Measurements from ENCODE around the gene TRERF1. TPM values are rescaled to one million over a fixed set of nuclear protein-coding genes. Genes with fewer than 3 reads are reported as not detected.

TRERF1 gene
- total RNA-seq, 1 donor from 2014 or later, result 20.6 TPM

DNA sequence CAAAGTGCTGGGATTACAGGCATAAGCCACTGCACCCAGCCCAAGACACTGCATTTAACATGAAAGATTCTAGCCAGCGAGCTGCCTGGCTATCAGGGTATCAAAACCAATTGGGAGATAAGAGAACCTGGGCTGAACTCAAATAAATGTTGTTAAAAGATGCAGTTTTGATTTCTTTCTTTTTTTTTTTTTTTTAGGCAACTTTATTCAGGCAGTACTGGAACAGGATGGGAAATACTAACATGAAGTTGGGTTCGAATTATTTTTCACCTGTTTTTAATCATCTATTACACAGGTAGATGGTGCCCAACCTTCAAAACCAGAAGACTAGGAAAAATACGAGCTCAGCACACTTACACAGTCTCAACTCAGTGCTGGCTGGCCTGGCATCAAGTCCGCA lies 63.7 kb downstream of the TRERF1 start:
- Histone ChIP-seq H3K4me3 (no peak overlapping the region), H3K36me3 (no peaks in the 10 kb centered on the region), H3K4me1 (peaks cover 36% of the 10 kb centered on the region), H3K9me3 (no peaks in the 10 kb centered on the region), H3K27ac (no peak overlapping the region), H3K27me3 (no peaks in the 10 kb centered on the region)
- TF ChIP-seq, protein P1, sequence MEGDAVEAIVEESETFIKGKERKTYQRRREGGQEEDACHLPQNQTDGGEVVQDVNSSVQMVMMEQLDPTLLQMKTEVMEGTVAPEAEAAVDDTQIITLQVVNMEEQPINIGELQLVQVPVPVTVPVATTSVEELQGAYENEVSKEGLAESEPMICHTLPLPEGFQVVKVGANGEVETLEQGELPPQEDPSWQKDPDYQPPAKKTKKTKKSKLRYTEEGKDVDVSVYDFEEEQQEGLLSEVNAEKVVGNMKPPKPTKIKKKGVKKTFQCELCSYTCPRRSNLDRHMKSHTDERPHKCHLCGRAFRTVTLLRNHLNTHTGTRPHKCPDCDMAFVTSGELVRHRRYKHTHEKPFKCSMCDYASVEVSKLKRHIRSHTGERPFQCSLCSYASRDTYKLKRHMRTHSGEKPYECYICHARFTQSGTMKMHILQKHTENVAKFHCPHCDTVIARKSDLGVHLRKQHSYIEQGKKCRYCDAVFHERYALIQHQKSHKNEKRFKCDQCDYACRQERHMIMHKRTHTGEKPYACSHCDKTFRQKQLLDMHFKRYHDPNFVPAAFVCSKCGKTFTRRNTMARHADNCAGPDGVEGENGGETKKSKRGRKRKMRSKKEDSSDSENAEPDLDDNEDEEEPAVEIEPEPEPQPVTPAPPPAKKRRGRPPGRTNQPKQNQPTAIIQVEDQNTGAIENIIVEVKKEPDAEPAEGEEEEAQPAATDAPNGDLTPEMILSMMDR (IDR thresholded peaks at IDR 0.05), result no peak
- TF ChIP-seq POLR2AphosphoS5 (IDR thresholded peaks at IDR 0.05; ENCODE audit: insufficient read depth in 1 of 2, low read depth in 1 of 2), result no peak
- intact Hi-C loops (cut with DNase I), result no loop called here
- DNase-seq (ENCODE audit: extremely low spot score in 2 of 2), result no peak

DNA sequence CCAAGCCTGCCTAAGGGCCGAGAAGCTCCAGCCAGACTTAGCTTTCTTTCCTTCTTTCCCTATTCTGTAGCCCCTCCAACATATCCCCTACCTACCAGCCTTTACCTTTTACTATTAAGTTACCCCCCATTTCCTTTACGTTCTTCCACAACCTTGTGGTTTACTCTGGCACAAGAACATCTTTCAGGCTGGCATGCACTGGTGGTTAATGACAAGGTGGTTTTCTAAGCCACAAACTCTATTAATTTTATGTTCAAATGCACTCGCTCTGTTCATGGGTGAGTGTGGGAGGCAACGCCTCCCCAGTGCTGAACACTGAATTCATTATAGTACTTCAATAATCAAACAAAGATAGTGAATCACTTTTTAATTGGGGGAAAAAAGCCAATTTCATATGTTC lies 64.4 kb downstream of the TRERF1 start:
- H3K4me3 ChIP-seq, result no peak overlapping the region
- DNase-seq (ENCODE audit: extremely low spot score in 2 of 2), result no peak
- no peak overlapping the region for H3K27ac ChIP-seq
- no peaks in the 10 kb centered on the region for H3K9me3 ChIP-seq
- no peaks in the 10 kb centered on the region for H3K36me3 ChIP-seq
- no peak for TF ChIP-seq POLR2AphosphoS5 (IDR thresholded peaks at IDR 0.05; ENCODE audit: insufficient read depth in 1 of 2, low read depth in 1 of 2)
- TF ChIP-seq POLR2A (IDR thresholded peaks at IDR 0.05), result no peak
- TF ChIP-seq, protein P1 (IDR thresholded peaks at IDR 0.05), result no peak
- H3K4me1 ChIP-seq, result peaks cover 36% of the 10 kb centered on the region
- H3K27me3 ChIP-seq, result no peaks in the 10 kb centered on the region
- intact Hi-C loops (cut with DNase I), result no loop called here

DNA sequence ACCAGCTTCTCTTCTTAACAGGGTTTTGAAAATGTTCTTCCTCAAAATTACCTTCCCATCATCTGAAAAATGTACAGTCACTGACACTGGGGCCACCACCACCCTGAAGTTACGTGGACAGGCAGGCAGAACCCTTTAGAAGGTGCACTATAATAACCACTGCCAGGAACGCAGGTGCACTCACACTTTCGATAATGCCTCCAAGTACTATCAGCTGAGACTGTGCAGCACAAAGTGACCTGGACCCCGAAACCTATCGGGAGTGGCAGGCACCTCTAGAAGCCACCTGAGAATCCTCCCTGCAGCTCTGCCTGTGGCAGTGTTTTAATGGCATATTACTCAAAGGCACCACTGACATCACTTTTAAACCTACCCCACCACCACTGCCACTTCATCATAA lies 66.4 kb downstream of the TRERF1 start:
- H3K27me3 ChIP-seq, result no peaks in the 10 kb centered on the region
- no peak overlapping the region for H3K27ac ChIP-seq
- peaks cover 30% of the 10 kb centered on the region for H3K4me1 ChIP-seq
- no peak overlapping the region for H3K4me3 ChIP-seq
- H3K36me3 ChIP-seq, result no peaks in the 10 kb centered on the region
- no peaks in the 10 kb centered on the region for H3K9me3 ChIP-seq
- no peak for DNase-seq (ENCODE audit: extremely low spot score in 2 of 2)
- TF ChIP-seq POLR2A (IDR thresholded peaks at IDR 0.05) (no peak), POLR2AphosphoS5 (IDR thresholded peaks at IDR 0.05; ENCODE audit: insufficient read depth in 1 of 2, low read depth in 1 of 2) (no peak)
- TF ChIP-seq, protein P1 (IDR thresholded peaks at IDR 0.05), result no peak
- intact Hi-C loops (cut with DNase I), result no loop called here

DNA sequence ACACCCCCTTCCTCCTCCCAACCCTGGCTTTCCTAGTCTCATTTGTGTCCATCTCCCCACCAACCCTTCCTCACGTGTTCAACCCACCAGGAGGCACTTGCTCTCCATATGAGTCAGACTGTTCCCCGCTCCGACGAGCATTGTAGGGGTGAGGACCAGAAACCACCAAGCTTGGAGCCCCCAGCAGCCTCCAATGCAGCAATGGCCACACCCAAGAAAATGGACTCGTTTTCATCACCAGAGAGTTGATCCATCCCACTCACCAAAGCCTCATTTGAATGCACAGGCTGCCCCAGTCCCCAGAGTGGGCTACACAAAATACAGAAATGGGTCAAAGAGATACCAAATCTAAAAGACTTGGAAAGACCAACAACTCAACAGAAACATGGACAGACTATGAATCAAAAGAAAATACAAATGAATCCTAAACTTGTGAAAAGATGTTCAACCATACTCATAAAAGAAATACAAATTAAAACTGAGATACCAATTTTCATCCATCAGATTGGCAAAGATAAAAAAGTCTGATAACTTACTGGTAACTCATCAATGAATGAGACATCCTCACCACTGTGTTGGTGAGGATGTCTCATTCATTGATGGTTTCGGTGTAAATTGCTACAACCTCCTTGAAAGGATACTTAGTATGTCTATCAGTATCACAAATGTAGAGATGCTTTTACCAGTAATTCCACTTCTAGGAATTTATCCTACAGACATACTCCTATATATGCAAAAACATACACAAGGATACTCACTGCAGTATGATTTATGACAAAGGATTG lies 68.1 kb downstream of the TRERF1 start:
- TF ChIP-seq POLR2A (IDR thresholded peaks at IDR 0.05) (no peak), POLR2AphosphoS5 (IDR thresholded peaks at IDR 0.05; ENCODE audit: insufficient read depth in 1 of 2, low read depth in 1 of 2) (no peak)
- TF ChIP-seq, protein P1 (IDR thresholded peaks at IDR 0.05), result no peak
- intact Hi-C loops (cut with DNase I), result no loop called here
- DNase-seq (ENCODE audit: extremely low spot score in 2 of 2), result no peak
- no peaks in the 10 kb centered on the region for H3K9me3 ChIP-seq
- no peaks in the 10 kb centered on the region for H3K36me3 ChIP-seq
- no peak overlapping the region for H3K27ac ChIP-seq
- no peaks in the 10 kb centered on the region for H3K27me3 ChIP-seq
- peaks cover 18% of the 10 kb centered on the region for H3K4me1 ChIP-seq
- H3K4me3 ChIP-seq, result no peak overlapping the region

DNA sequence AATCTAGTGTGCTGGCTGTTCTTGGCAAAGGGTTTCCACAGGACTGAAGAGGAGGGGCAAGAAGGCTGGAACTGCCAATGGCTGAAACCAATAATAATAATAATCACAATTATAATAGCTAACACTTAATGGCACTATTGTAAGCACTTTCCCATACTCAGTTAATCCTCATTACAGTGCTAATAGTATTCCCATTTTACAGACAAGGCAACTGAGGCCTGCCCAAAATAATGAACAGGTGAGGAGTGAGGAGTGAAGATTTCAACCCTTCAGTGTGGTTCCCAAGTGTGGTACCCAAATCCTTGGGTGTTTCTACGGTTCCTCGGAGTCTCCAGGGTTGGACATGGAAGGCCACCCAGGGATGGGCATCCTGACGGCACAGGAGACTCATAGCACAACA lies 69.9 kb downstream of the TRERF1 start:
- TF ChIP-seq POLR2AphosphoS5 (IDR thresholded peaks at IDR 0.05; ENCODE audit: insufficient read depth in 1 of 2, low read depth in 1 of 2), result no peak
- no peak for TF ChIP-seq POLR2A (IDR thresholded peaks at IDR 0.05)
- TF ChIP-seq, protein P1 (IDR thresholded peaks at IDR 0.05), result no peak
- Histone ChIP-seq H3K27me3 (no peaks in the 10 kb centered on the region), H3K4me1 (peaks cover 14% of the 10 kb centered on the region), H3K9me3 (no peaks in the 10 kb centered on the region), H3K27ac (no peak overlapping the region), H3K4me3 (no peak overlapping the region), H3K36me3 (no peaks in the 10 kb centered on the region)
- no peak for DNase-seq (ENCODE audit: extremely low spot score in 2 of 2)
- intact Hi-C loops (cut with DNase I), result no loop called here
